IMR-90 (cell line): ENCODE data around the gene COL19A1. TPM values are rescaled to one million over a fixed set of nuclear protein-coding genes. Genes with fewer than 3 reads are reported as not detected.

Experiments
- ATAC-seq: fragments of 200-7000 bp; cut with Tn5 transposase; 2 replicates; pipeline ENCODE4 v1.9.1; 2020; ENCODE audit warnings: low read depth, mild to moderate bottlenecking, moderate library complexity
- BruUV-seq: library from RNA; stranded (reverse); fragments of 400-500 nt; replicated peaks from 2 replicates; lab custom pipeline; 2021; lab: Mats Ljungman, UMichigan
- CTCF ChIA-PET: fragments of 300-600 bp; formaldehyde crosslinking; extraction: SDS; loops from one replicate; lab custom pipeline; 2021; ENCODE audit warnings: antibody characterized with exemption; lab: Yijun Ruan, JAX
- POLR2A ChIA-PET: fragments of 300-600 bp; sonication (Branson Sonifier 250); formaldehyde crosslinking; loops from one replicate; lab custom pipeline; 2022; ENCODE audit warnings: antibody characterized with exemption; ENCODE audit not compliant: unreplicated experiment; lab: Charles Lee
- DNase-seq: peaks from one replicate; pipeline ENCODE4 v3.0.0; 2013
- H2AFZ ChIP-seq: replicated peaks from 2 replicates; pipeline ENCODE3; 2013; ENCODE audit warnings: low read length, mild to moderate bottlenecking; ENCODE audit not compliant: poor library complexity
- H2AK5ac ChIP-seq: 2 replicates; pipeline ENCODE4 v1.6.1; 2013; ENCODE audit warnings: low read depth, low read length, inconsistent platforms
- H2AK9ac ChIP-seq: replicated peaks from 2 replicates; pipeline ENCODE3; 2013; ENCODE audit warnings: mild to moderate bottlenecking, low read depth, low read length, moderate library complexity; ENCODE audit not compliant: poor library complexity
- H2BK120ac ChIP-seq: 2 replicates; pipeline ENCODE4 v1.6.1; 2013; ENCODE audit warnings: low read depth, low read length, inconsistent platforms
- H2BK15ac ChIP-seq: 3 replicates; pipeline ENCODE4 v1.6.1; 2013; ENCODE audit warnings: low read depth, low read length, inconsistent platforms
- H2BK20ac ChIP-seq: 2 replicates; pipeline ENCODE4 v1.6.1; 2013; ENCODE audit warnings: low read depth, mild to moderate bottlenecking, inconsistent platforms, low read length, moderate library complexity
- H2BK5ac ChIP-seq: 2 replicates; pipeline ENCODE4 v1.6.1; 2013; ENCODE audit warnings: mild to moderate bottlenecking, low read depth, low read length, inconsistent platforms; ENCODE audit not compliant: poor library complexity, severe bottlenecking
- H3K14ac ChIP-seq: replicated peaks from 2 replicates; pipeline ENCODE4 v1.6.1; 2013; ENCODE audit warnings: low read depth, low read length, inconsistent platforms
- H3K18ac ChIP-seq: 2 replicates; pipeline ENCODE4 v1.6.1; 2013; ENCODE audit warnings: low read depth, low read length, control low read depth
- H3K23ac ChIP-seq: 2 replicates; pipeline ENCODE4 v1.6.1; 2013; ENCODE audit warnings: low read depth, low read length, inconsistent platforms
- H3K27ac ChIP-seq: 2 replicates; pipeline ENCODE4 v1.5.1; 2013; ENCODE audit warnings: mild to moderate bottlenecking, control low read depth, low read length; ENCODE audit not compliant: insufficient read depth
- H3K27me3 ChIP-seq: 2 replicates; pipeline ENCODE4 v1.6.1; 2013; ENCODE audit warnings: low read length; ENCODE audit not compliant: control insufficient read depth, insufficient read depth
- H3K36me3 ChIP-seq: 2 replicates; pipeline ENCODE4 v1.6.1; 2013; ENCODE audit warnings: low read length, mixed read lengths; ENCODE audit not compliant: control insufficient read depth, insufficient read depth
- H3K4ac ChIP-seq: 2 replicates; pipeline ENCODE4 v1.6.1; 2013; ENCODE audit warnings: low read depth, low read length, inconsistent platforms
- H3K4me1 ChIP-seq: 2 replicates; pipeline ENCODE4 v1.6.1; 2013; ENCODE audit warnings: low read length, mixed read lengths; ENCODE audit not compliant: control insufficient read depth, insufficient read depth
- H3K4me2 ChIP-seq: 2 replicates; pipeline ENCODE4 v1.6.1; 2013; ENCODE audit warnings: low read depth, mild to moderate bottlenecking, control low read depth, low read length, moderate library complexity
- H3K4me3 ChIP-seq: 2 replicates; pipeline ENCODE4 v1.5.1; 2013; ENCODE audit warnings: low read depth, mild to moderate bottlenecking, control low read depth, low read length, moderate library complexity; ENCODE audit not compliant: insufficient read depth
- H3K56ac ChIP-seq: 2 replicates; pipeline ENCODE4 v1.6.1; 2013; ENCODE audit warnings: low read length, inconsistent platforms; ENCODE audit not compliant: insufficient read depth; ENCODE audit errors: extremely low read depth
- H3K79me1 ChIP-seq, 2 experiments: 2 replicates each; pipeline ENCODE4 v1.6.1; 2013; ENCODE audit warnings: low read length in 2 of 2, inconsistent platforms in 1 of 2, low read depth in 1 of 2
- H3K9ac ChIP-seq: 2 replicates; pipeline ENCODE4 v1.6.1; 2013; ENCODE audit warnings: low read depth, low read length, control low read depth
- H3K9me1 ChIP-seq: 2 replicates; pipeline ENCODE4 v1.6.1; 2013; ENCODE audit warnings: low read length, inconsistent platforms; ENCODE audit not compliant: insufficient read depth
- H3K9me3 ChIP-seq: 2 replicates; pipeline ENCODE4 v1.6.1; 2013; ENCODE audit warnings: low read length; ENCODE audit not compliant: control insufficient read depth, insufficient read depth
- H4K20me1 ChIP-seq: 2 replicates; pipeline ENCODE4 v1.6.1; 2013; ENCODE audit warnings: low read length, inconsistent platforms; ENCODE audit not compliant: insufficient read depth
- H4K5ac ChIP-seq: 2 replicates; pipeline ENCODE4 v1.6.1; 2013; ENCODE audit warnings: mild to moderate bottlenecking, low read depth, low read length, control low read depth
- H4K8ac ChIP-seq, 2 experiments: 2 replicates each; pipeline ENCODE4 v1.6.1; 2013; ENCODE audit warnings: low read depth in 2 of 2, low read length in 2 of 2, control low read depth in 1 of 2, inconsistent platforms in 1 of 2
- H4K91ac ChIP-seq: 2 replicates; pipeline ENCODE4 v1.6.1; 2013; ENCODE audit warnings: low read depth, low read length, inconsistent platforms; ENCODE audit not compliant: insufficient read depth
- BHLHE40 ChIP-seq: fragments of 150-350 bp; IDR thresholded peaks from 2 replicates; pipeline ENCODE4 v1.6.1; 2016; ENCODE audit warnings: mild to moderate bottlenecking, low read depth, low read length
- CEBPB ChIP-seq: IDR thresholded peaks from 2 replicates; pipeline ENCODE4 v1.6.1; 2012; ENCODE audit warnings: low read depth, low read length, improper control_type of control experiment
- CHD1 ChIP-seq: IDR thresholded peaks from 2 replicates; pipeline ENCODE4 v1.6.1; 2012; ENCODE audit warnings: low read depth, low read length, improper control_type of control experiment
- CTCF ChIP-seq: conservative IDR thresholded peaks from 2 replicates; pipeline ENCODE4 v1.5.1; 2012; ENCODE audit warnings: mild to moderate bottlenecking, low read depth, low read length, improper control_type of control experiment
- ELK1 ChIP-seq: fragments of 150-350 bp; IDR thresholded peaks from 2 replicates; pipeline ENCODE4 v1.6.1; 2016; ENCODE audit warnings: low read depth, mild to moderate bottlenecking, low read length, moderate library complexity, borderline replicate concordance
- FOS ChIP-seq: fragments of 150-350 bp; IDR thresholded peaks from 2 replicates; pipeline ENCODE4 v1.6.1; 2016; ENCODE audit warnings: low read depth, low read length
- MAFK ChIP-seq: IDR thresholded peaks from 2 replicates; pipeline ENCODE4 v1.6.1; 2012; ENCODE audit warnings: low read depth, low read length, improper control_type of control experiment
- MAZ ChIP-seq: IDR thresholded peaks from 2 replicates; pipeline ENCODE4 v1.6.1; 2012; ENCODE audit warnings: low read depth, mild to moderate bottlenecking, low read length, improper control_type of control experiment, moderate library complexity, borderline replicate concordance
- MXI1 ChIP-seq: IDR thresholded peaks from 2 replicates; pipeline ENCODE4 v1.6.1; 2012; ENCODE audit warnings: low read depth, mild to moderate bottlenecking, low read length, moderate library complexity, borderline replicate concordance
- NFE2L2 ChIP-seq: fragments of 150-350 bp; IDR thresholded peaks from 2 replicates; pipeline ENCODE4 v1.6.1; 2016; ENCODE audit warnings: low read depth, mild to moderate bottlenecking, low read length
- POLR2A ChIP-seq: IDR thresholded peaks from 2 replicates; pipeline ENCODE4 v1.6.1; 2012; ENCODE audit warnings: mild to moderate bottlenecking, low read depth, low read length
- RAD21 ChIP-seq: IDR thresholded peaks from 2 replicates; pipeline ENCODE4 v1.6.1; 2012; ENCODE audit warnings: low read length, improper control_type of control experiment
- RCOR1 ChIP-seq: IDR thresholded peaks from 2 replicates; pipeline ENCODE4 v1.6.1; 2012; ENCODE audit warnings: mild to moderate bottlenecking, low read length, improper control_type of control experiment; ENCODE audit not compliant: insufficient replicate concordance
- RFX5 ChIP-seq: IDR thresholded peaks from 2 replicates; pipeline ENCODE4 v1.8.0; 2012; ENCODE audit warnings: low read depth, mild to moderate bottlenecking, low read length, moderate library complexity
- SMC3 ChIP-seq: fragments of 150-350 bp; IDR thresholded peaks from 2 replicates; pipeline ENCODE4 v1.6.1; 2016; ENCODE audit warnings: low read depth, mild to moderate bottlenecking, antibody characterized with exemption, low read length, moderate library complexity
- USF2 ChIP-seq: fragments of 150-350 bp; IDR thresholded peaks from 2 replicates; pipeline ENCODE4 v1.6.1; 2017; ENCODE audit warnings: mild to moderate bottlenecking, antibody characterized with exemption, low read length, low read depth
- WGBS, 2 experiments: methylation state at CpG; one replicate each; pipeline versions ENCODE4 v1.1.5 to v1.1.7; 2013; ENCODE audit warnings: missing lambda C conversion rate in 2 of 2; ENCODE audit not compliant: insufficient read length in 1 of 2; ENCODE audit errors: extremely low coverage in 2 of 2; 5-methylcytosine and 5-hydroxymethylcytosine counted together
- dilution Hi-C: fragments of 300-500 bp; cut with HindIII; formaldehyde crosslinking; loops from one replicate; pipeline ENCODE4 v1.14.3; 2018; ENCODE audit warnings: low sequenced_read_pairs; ENCODE audit not compliant: unreplicated experiment
- in situ Hi-C: fragments of 300-500 bp; cut with MboI; formaldehyde crosslinking; loops from 3 replicates; pipeline ENCODE4 v1.14.3; 2019; ENCODE audit warnings: low sequenced_read_pairs, inconsistent platforms, mixed read lengths
- intact Hi-C: fragments of 100-400 bp; cut with micrococcal nuclease; formaldehyde crosslinking; loops from 2 replicates; pipeline ENCODE4 v1.10.0; 2022
- polyA plus RNA-seq, 3 experiments: library from polyadenylated mRNA; depleted of rRNA; stranded (reverse); fragments of >200 nt; gene quantifications; 2 replicates each; pipeline ENCODE4 v1.2.3, GENCODE V29; 2012; ENCODE audit warnings: low replicate concordance in 1 of 3
- total RNA-seq: library from RNA; depleted of rRNA; stranded (reverse); fragments of >200 nt; gene quantifications from 2 replicates; pipeline ENCODE4 v1.2.3, GENCODE V29; 2012

The COL19A1 gene
- total and polyA plus RNA-seq, 2 of the 4 experiments (the other 2 are of a cell fraction) = under 0.01 TPM; not detected in 1

GRCh38 chr6:69880601-69881000 is 14.2 kb downstream of the COL19A1 start:
- Histone ChIP-seq H3K27me3 (no peaks in the 10 kb centered on the region), H2AFZ (no peak overlapping the region), H3K4me3 (no peak overlapping the region), H4K5ac (no peak overlapping the region), H3K14ac (no peak overlapping the region), H3K18ac (no peak overlapping the region), H4K20me1 (no peaks in the 10 kb centered on the region), H2BK20ac (no peak overlapping the region), H3K56ac (no peak overlapping the region), H3K9ac (no peak overlapping the region), H2AK9ac (no peak overlapping the region), H3K9me3 (no peaks in the 10 kb centered on the region), H3K9me1 (no peaks in the 10 kb centered on the region), H3K4ac (no peak overlapping the region), H3K4me1 (no peaks in the 10 kb centered on the region), H2BK5ac (no peak overlapping the region), H3K27ac (no peak overlapping the region), H3K23ac (no peak overlapping the region), H3K4me2 (no peak overlapping the region), H3K36me3 (no peaks in the 10 kb centered on the region), H2BK120ac (no peak overlapping the region), H2BK15ac (no peak overlapping the region), H4K91ac (no peak overlapping the region), H2AK5ac (no peak overlapping the region), H4K8ac (no peak overlapping the region), H3K79me1 (no peaks in the 10 kb centered on the region)
- ChIA-PET CTCF (no interaction called here), POLR2A (no interaction called here)
- dilution Hi-C loops (no loop called here), in situ Hi-C loops (no loop called here), intact Hi-C loops (no loop called here)
- 60% methylated on average over 2 of the region's 3 CpGs; no CpG with 5 or more reads in 1 of the 2 experiments for WGBS, 2 experiments
- ATAC-seq (no peak), DNase-seq (no peak)
- BruUV-seq = no TSS peak
- no peak for TF ChIP-seq USF2
- no peak for TF ChIP-seq BHLHE40
- TF ChIP-seq CHD1 = no peak
- no peak for TF ChIP-seq ELK1
- no peak for TF ChIP-seq MAFK
- no peak for TF ChIP-seq RFX5
- TF ChIP-seq NFE2L2 = no peak
- TF ChIP-seq RCOR1 = no peak
- TF ChIP-seq CTCF = no peak
- no peak for TF ChIP-seq FOS
- no peak for TF ChIP-seq SMC3
- no peak for TF ChIP-seq RAD21
- no peak for TF ChIP-seq POLR2A
- no peak for TF ChIP-seq MXI1
- TF ChIP-seq MAZ = no peak
- TF ChIP-seq CEBPB = no peak
